OCI-LY3 (cell line): ENCODE data around the gene MISP.
"Not testable (repeated sequence)": the region's sequence is repeated elsewhere in the genome, so short reads cannot be mapped to it uniquely, and the experiment has no call there.

Source experiments
- H2AFZ ChIP-seq: fragments of 200-600, 300-600 bp; shearing (Covaris generic); 2 replicates; pipeline ENCODE4 v1.6.0; 2014; ENCODE audit warnings: antibody characterized with exemption, low read depth, low read length
- H3K27ac ChIP-seq: fragments of 200-600, 300-600 bp; sonication (generic); 2 replicates; pipeline ENCODE4 v1.5.1; 2014; ENCODE audit warnings: mild to moderate bottlenecking, low read length, moderate library complexity, mixed read lengths
- H3K27me3 ChIP-seq: fragments of 200-600, 300-600 bp; sonication (generic); 2 replicates; pipeline ENCODE4 v1.6.1; 2014; ENCODE audit warnings: low read depth, low read length, mixed read lengths
- H3K36me3 ChIP-seq: fragments of 200-600, 300-600 bp; sonication (generic); replicated peaks from 2 replicates; pipeline ENCODE3; 2014; ENCODE audit warnings: low read depth, low read length, mixed read lengths
- H3K4me1 ChIP-seq: fragments of 300-600, 200-600 bp; sonication (generic); 2 replicates; pipeline ENCODE4 v1.6.1; 2014; ENCODE audit warnings: low read length, mixed read lengths
- H3K4me2 ChIP-seq: fragments of 200-600, 300-600 bp; sonication (generic); 2 replicates; pipeline ENCODE4 v1.6.1; 2014; ENCODE audit warnings: low read length, mixed read lengths
- H3K4me3 ChIP-seq: fragments of 300-600, 200-600 bp; sonication (generic); 2 replicates; pipeline ENCODE4 v1.5.1; 2014; ENCODE audit warnings: antibody characterized with exemption, mild to moderate bottlenecking, low read length, moderate library complexity
- H3K79me2 ChIP-seq: fragments of 300-600, 200-600 bp; shearing (Covaris generic); 2 replicates; pipeline ENCODE4 v1.6.1; 2014; ENCODE audit warnings: mild to moderate bottlenecking, low read length, mixed read lengths
- H3K9ac ChIP-seq: fragments of 300-600, 200-600 bp; shearing (Covaris generic); 2 replicates; pipeline ENCODE4 v1.6.0; 2014; ENCODE audit warnings: mild to moderate bottlenecking, low read length, moderate library complexity
- H3K9me3 ChIP-seq: fragments of 200-600, 300-600 bp; shearing (Covaris generic); 2 replicates; pipeline ENCODE4 v1.6.1; 2014; ENCODE audit warnings: low read length, mixed read lengths; ENCODE audit not compliant: insufficient read depth
- H4K20me1 ChIP-seq: fragments of 200-600, 300-600 bp; sonication (generic); 2 replicates; pipeline ENCODE4 v1.6.1; 2016; ENCODE audit warnings: low read length, mixed read lengths; ENCODE audit not compliant: insufficient read depth
- CTCF ChIP-seq: fragments of 200-600, 300-600 bp; sonication (generic); IDR thresholded peaks from 2 replicates; pipeline ENCODE4 v1.5.1; 2014; ENCODE audit warnings: antibody characterized with exemption, low read length, low read depth
- EZH2phosphoT487 ChIP-seq: fragments of 200-600 bp; shearing (Covaris generic); IDR thresholded peaks from 2 replicates; pipeline ENCODE4 v1.6.1; 2018; ENCODE audit warnings: antibody characterized with exemption, mixed run types, low read depth

Gene MISP

GRCh38 chr19:742540-743075 is 8.3 kb upstream of the MISP start:
- Histone ChIP-seq H3K4me2 (no peak overlapping the region), H3K9ac (no peak overlapping the region), H3K27ac (no peak overlapping the region), H3K27me3 (no peaks in the 10 kb centered on the region), H3K4me3 (no peak overlapping the region), H3K36me3 (no peaks in the 10 kb centered on the region), H3K9me3 (no peaks in the 10 kb centered on the region), H4K20me1 (no peaks in the 10 kb centered on the region), H3K79me2 (no peaks in the 10 kb centered on the region), H2AFZ (no peak overlapping the region), H3K4me1 (no peaks in the 10 kb centered on the region)
- no peak for TF ChIP-seq CTCF
- TF ChIP-seq EZH2phosphoT487: no peak

- H4K20me1 ChIP-seq: no peaks in the 10 kb centered on the region
- H3K4me2 ChIP-seq: no peak overlapping the region
- no peak overlapping the region for H3K4me3 ChIP-seq
- no peak overlapping the region for H2AFZ ChIP-seq
- H3K27ac ChIP-seq: no peak overlapping the region
- no peaks in the 10 kb centered on the region for H3K79me2 ChIP-seq
- H3K9ac ChIP-seq: no peak overlapping the region
- H3K36me3 ChIP-seq: no peaks in the 10 kb centered on the region
- no peaks in the 10 kb centered on the region for H3K27me3 ChIP-seq
- no peaks in the 10 kb centered on the region for H3K9me3 ChIP-seq
- TF ChIP-seq CTCF (no peak), EZH2phosphoT487 (no peak)
- no peaks in the 10 kb centered on the region for H3K4me1 ChIP-seq
These were observed 7.7 kb upstream of the MISP start for GRCh38 chr19:743168-743687.

DNA sequence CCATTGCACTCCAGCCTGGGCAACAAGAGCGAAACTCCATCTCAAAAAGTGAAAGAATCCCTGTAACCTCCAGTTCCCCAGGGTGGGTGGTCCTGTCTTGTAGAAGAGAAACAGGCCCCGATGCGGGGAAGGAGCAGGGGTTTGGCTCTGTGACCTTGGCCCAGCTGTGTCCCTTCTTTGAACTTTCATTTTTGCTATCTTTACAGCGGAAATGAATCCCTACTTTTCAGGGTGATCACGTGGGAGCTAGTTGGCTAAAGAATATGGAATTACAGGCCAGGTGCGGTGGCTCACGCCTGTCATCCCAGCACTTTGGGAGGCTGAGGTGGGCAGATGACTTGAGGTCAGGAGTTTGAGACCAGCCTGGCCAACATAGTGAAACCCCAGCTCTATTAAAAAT is 5.8 kb upstream of the MISP start:
- not testable (repeated sequence) for H3K79me2 ChIP-seq, H2AFZ ChIP-seq

GRCh38 chr19:746208-746819 is 4.6 kb upstream of the MISP start:
- H3K27me3 ChIP-seq: no peaks in the 10 kb centered on the region
- no peak overlapping the region for H3K9ac ChIP-seq
- H3K27ac ChIP-seq: no peak overlapping the region
- H3K36me3 ChIP-seq: no peaks in the 10 kb centered on the region
- H3K79me2 ChIP-seq: no peaks in the 10 kb centered on the region
- TF ChIP-seq EZH2phosphoT487 (no peak), CTCF (no peak)
- H2AFZ ChIP-seq: no peak overlapping the region
- H3K9me3 ChIP-seq: no peaks in the 10 kb centered on the region
- H4K20me1 ChIP-seq: no peaks in the 10 kb centered on the region
- H3K4me2 ChIP-seq: no peak overlapping the region
- no peaks in the 10 kb centered on the region for H3K4me1 ChIP-seq
- no peak overlapping the region for H3K4me3 ChIP-seq

More for the DNA sequence above, 5.8 kb upstream of the MISP start:
- not testable (repeated sequence) for H3K4me2 ChIP-seq, H3K27me3 ChIP-seq, H3K36me3 ChIP-seq, H3K4me1 ChIP-seq, H3K9me3 ChIP-seq, H4K20me1 ChIP-seq, H3K9ac ChIP-seq, H3K27ac ChIP-seq, H3K4me3 ChIP-seq
